K562 (cell line): ENCODE results near the gene CFP. TPM values are rescaled to one million over a fixed set of nuclear protein-coding genes. Genes with fewer than 3 reads are reported as not detected.

Experiments used
- ATAC-seq: fragments of 200-7000 bp; cut with Tn5 transposase; 3 replicates; pipeline ENCODE4 v1.9.1; 2020; ENCODE audit warnings: moderate library complexity
- BruUV-seq: library from RNA; stranded (reverse); fragments of 400-500 nt; replicated peaks from 2 replicates; lab custom pipeline; 2021; lab: Mats Ljungman, UMichigan
- CTCF ChIA-PET: fragments of 300-600 bp; formaldehyde crosslinking; extraction: SDS; loops from one replicate; lab custom pipeline; 2021; ENCODE audit warnings: low intra/inter-chr PET ratio; lab: Yijun Ruan, JAX
- POLR2A ChIA-PET: fragments of 300-600, 350-650 bp; sonication (Branson Sonifier 250); formaldehyde crosslinking; extraction: SDS; loops from one replicate; lab custom pipeline; 2021; ENCODE audit warnings: antibody characterized with exemption, inconsistent platforms; lab: Yijun Ruan, JAX
- DNase-seq, 4 experiments: peaks; one replicate each; pipeline versions ENCODE4 v3.0.0 to v3.0.0-alpha.2; 2011 to 2018; ENCODE audit warnings: low spot score in 3 of 4, mixed read lengths in 3 of 4; ENCODE audit errors: extremely low read depth in 1 of 4
- FAIRE-seq: peaks from 2 replicates; lab custom pipeline; 2011; peaks lifted over from hg19 to GRCh38; lab: Jason Lieb, UNC
- H2AFZ ChIP-seq: 2 replicates; pipeline ENCODE4 v1.6.0; 2011; ENCODE audit warnings: low read depth, low read length, control low read depth, inconsistent platforms
- H3K27ac ChIP-seq: fragments of 200-600 bp; 3 replicates; pipeline ENCODE4 v1.8.0; 2011; ENCODE audit warnings: low read depth, mild to moderate bottlenecking, control low read depth, inconsistent platforms, low read length, moderate library complexity, mixed read lengths; ENCODE audit errors: extremely low read depth
- H3K27me3 ChIP-seq, 2 experiments: fragments of 300-600 bp in 1 of 2; 2 replicates in 1 of 2; 3 replicates in 1 of 2; pipeline versions ENCODE4 v1.6.0 to v1.8.0; 2011; ENCODE audit warnings: inconsistent platforms in 2 of 2, low read length in 2 of 2, mild to moderate bottlenecking in 1 of 2, mixed read lengths in 1 of 2, moderate library complexity in 1 of 2; ENCODE audit not compliant: control insufficient read depth in 2 of 2, insufficient read depth in 2 of 2
- H3K36me3 ChIP-seq: fragments of 300-600 bp; 3 replicates; pipeline ENCODE4 v1.8.0; 2011; ENCODE audit warnings: mild to moderate bottlenecking, low read length, inconsistent platforms; ENCODE audit not compliant: control insufficient read depth, insufficient read depth
- H3K4me1 ChIP-seq, 2 experiments: fragments of 200-600 bp in 1 of 2; replicated peaks in 1 of 2; 2 replicates in 1 of 2; 3 replicates in 1 of 2; pipeline versions ENCODE4 v1.5.1 to v1.8.0; 2011; ENCODE audit warnings: inconsistent platforms in 2 of 2, low read length in 2 of 2, mild to moderate bottlenecking in 1 of 2, mixed read lengths in 1 of 2, moderate library complexity in 1 of 2; ENCODE audit not compliant: control insufficient read depth in 2 of 2, insufficient read depth in 2 of 2
- H3K4me2 ChIP-seq: 2 replicates; pipeline ENCODE4 v1.6.1; 2011; ENCODE audit warnings: low read length, control low read depth, inconsistent platforms, mixed read lengths; ENCODE audit not compliant: insufficient read depth
- H3K4me3 ChIP-seq: fragments of 200-600 bp; sonication (generic), shearing (Covaris generic); 2 replicates; pipeline ENCODE4 v1.5.1; 2016; ENCODE audit warnings: control low read depth, inconsistent platforms
- H3K79me2 ChIP-seq: fragments of 200-600 bp; 3 replicates; pipeline ENCODE4 v1.8.0; 2011; ENCODE audit warnings: low read length, inconsistent platforms; ENCODE audit not compliant: control insufficient read depth, insufficient read depth
- H3K9ac ChIP-seq, 2 experiments: 2 replicates each; pipeline versions ENCODE4 v1.6.0 to v1.6.1; 2011; ENCODE audit warnings: low read depth in 2 of 2, low read length in 2 of 2, control low read depth in 1 of 2, inconsistent platforms in 1 of 2, mild to moderate bottlenecking in 1 of 2, mixed read lengths in 1 of 2; ENCODE audit not compliant: insufficient read depth in 1 of 2
- H3K9me1 ChIP-seq: one replicate; pipeline ENCODE4 v1.6.0; 2011; ENCODE audit warnings: inconsistent platforms, mild to moderate bottlenecking, low read length, moderate library complexity; ENCODE audit not compliant: control insufficient read depth, insufficient read depth
- H3K9me3 ChIP-seq: replicated peaks from 2 replicates; pipeline ENCODE4 v1.5.1; 2011; ENCODE audit warnings: low read depth, low read length, inconsistent platforms; ENCODE audit not compliant: control insufficient read depth, insufficient read depth
- H4K20me1 ChIP-seq: replicated peaks from 2 replicates; pipeline ENCODE4 v1.6.1; 2011; ENCODE audit warnings: low read length, inconsistent platforms, mixed read lengths; ENCODE audit not compliant: control insufficient read depth, insufficient read depth
- HMGXB4 ChIP-seq: sonication (generic); formaldehyde crosslinking; IDR thresholded peaks from 2 replicates; pipeline ENCODE4 v1.8.1; 2023; ENCODE audit warnings: mild to moderate bottlenecking, missing genetic modification reagents
- KDM5B ChIP-seq: fragments of 200-600 bp; sonication (generic); IDR thresholded peaks from 2 replicates; pipeline ENCODE4 v1.6.1; 2012; ENCODE audit warnings: low read depth, mild to moderate bottlenecking, moderate library complexity, low read length, control low read depth, inconsistent platforms; ENCODE audit not compliant: insufficient replicate concordance
- POLR2A ChIP-seq: fragments of 450-650 bp; conservative IDR thresholded peaks from 2 replicates; pipeline ENCODE4 v1.6.1; 2016
- POLR2AphosphoS2 ChIP-seq: IDR thresholded peaks from 2 replicates; pipeline ENCODE4 v1.6.1; 2012; ENCODE audit warnings: low read length, improper control_type of control experiment
- POLR2AphosphoS5 ChIP-seq: IDR thresholded peaks from 2 replicates; pipeline ENCODE4 v1.6.1; 2011; ENCODE audit warnings: mild to moderate bottlenecking, low read depth, low read length, moderate library complexity; ENCODE audit not compliant: control insufficient read depth, insufficient read depth
- POLR2B ChIP-seq: fragments of 450-650 bp; IDR thresholded peaks from 2 replicates; pipeline ENCODE4 v1.6.1; 2018; ENCODE audit warnings: low read depth; ENCODE audit not compliant: partially characterized antibody
- SUPT5H ChIP-seq: fragments of 450-650 bp; IDR thresholded peaks from 2 replicates; pipeline ENCODE4 v1.6.1; 2016
- ZNF740 ChIP-seq, 3 experiments: fragments of 200-800 bp in 1 of 3; sonication (Bioruptor generic) in 1 of 3; sonication (generic) in 1 of 3; formaldehyde crosslinking in 1 of 3; IDR thresholded peaks; 2 replicates each; pipeline versions ENCODE4 v1.6.1 to v1.8.0; 2016 to 2022; ENCODE audit warnings: mild to moderate bottlenecking in 2 of 3, missing compliant biosample characterization in 2 of 3, missing genetic modification characterization in 2 of 3, missing genetic modification reagents in 1 of 3
- WGBS: fragments of 100-300 bp; shearing (Covaris generic); methylation state at CpG from one replicate; pipeline ENCODE4 v1.1.6; 2016; ENCODE audit warnings: low coverage, mixed read lengths; ENCODE audit not compliant: insufficient coverage; ENCODE audit errors: missing lambda C conversion rate; 5-methylcytosine and 5-hydroxymethylcytosine counted together
- in situ Hi-C: fragments of 300-500 bp; cut with MboI; formaldehyde crosslinking; loops from 4 replicates; pipeline ENCODE4 v1.15.0; 2018; ENCODE audit warnings: inconsistent platforms, mixed read lengths
- intact Hi-C: fragments of 100-400 bp; cut with micrococcal nuclease; formaldehyde crosslinking; loops from 2 replicates; pipeline ENCODE4 v1.14.2; 2022
- polyA plus RNA-seq, 8 experiments: library from polyadenylated mRNA; depleted of rRNA in 4 of 8; stranded (reverse) in 5 of 8; unstranded in 3 of 8; fragments of >200 nt; fragmentation: Nextera tagmentation in 2 of 8; fragmentation: Illumina TruSeq in 1 of 8; extraction: Ambion mirVana in 2 of 8; extraction: Trizol in 1 of 8; gene quantifications; 2 replicates each; pipeline versions ENCODE4 v1.2.1 to v1.2.3, GENCODE V29; 2011 to 2014; ENCODE audit warnings: inconsistent platforms in 1 of 8, missing spikeins in 1 of 8
- total RNA-seq, 7 experiments: library from RNA; depleted of rRNA in 6 of 7; stranded (reverse); fragments of >200 nt in 6 of 7; fragmentation: Illumina TruSeq in 2 of 7; extraction: Trizol in 2 of 7; gene quantifications; 2 replicates each; pipeline versions ENCODE4 v1.2.1 to v1.2.3, GENCODE V29; 2011 to 2021; ENCODE audit warnings: low replicate concordance in 1 of 7

The CFP gene
- total and polyA plus RNA-seq, 9 of the 15 experiments (the other 6 are each of a cell fraction or from before 2014, with no cell fraction given), result 0.18 to 2.0 (median 0.55) TPM

- Histone ChIP-seq H3K9me1 (no peaks in the 10 kb centered on the region), H3K4me2 (no peak overlapping the region), H3K9ac (no peak overlapping the region), H3K36me3 (peaks cover 36% of the 10 kb centered on the region; the same call in 2 of the 3 replicates), H3K27ac (no peak overlapping the region), H3K27me3 (no peaks in the 10 kb centered on the region), H3K4me3 (no peak overlapping the region), H3K79me2 (peaks cover 22% of the 10 kb centered on the region), H3K4me1 (peaks cover 6 to 17% of the 10 kb centered on the region in 2 experiments; a peak in 4 of 5 replicates), H2AFZ (no peak overlapping the region), H3K9me3 (no peaks in the 10 kb centered on the region), H4K20me1 (no peaks in the 10 kb centered on the region)
- FAIRE-seq, result peak; percentile 57
- intact Hi-C loops, result no loop called here
- no TSS peak for BruUV-seq
- ATAC-seq, result no peak; the same call in 1 of the 3 replicates
- CTCF ChIA-PET, result no interaction called here
- peak; percentile 60; the same call in 1 of the 2 replicates for TF ChIP-seq POLR2A
- peak; percentile 43; the same call in 1 of the 2 replicates for TF ChIP-seq SUPT5H
- peak; percentile 54 for TF ChIP-seq KDM5B
- peak; percentile 43 for TF ChIP-seq POLR2B
- TF ChIP-seq HMGXB4, result no peak
- peak; percentile 58; the same call in 1 of the 2 replicates for TF ChIP-seq POLR2AphosphoS5
- TF ChIP-seq ZNF740 (CRISPR knock-in tag; IDR thresholded peaks at IDR 0.05), result no peak
- TF ChIP-seq ZNF740 (tag; IDR thresholded peaks at IDR 0.05), result no peak
- TF ChIP-seq POLR2AphosphoS2, result peak; percentile 95
- DNase-seq, result no peak
- in situ Hi-C loops, result no loop called here
- 27% methylated on average over 3 of the region's 4 CpGs for WGBS
- POLR2A ChIA-PET, result no interaction called here
Measured at GRCh38 chrX:47587091-47587891, 42.4 kb downstream of the CFP start.
